NCI-H1694 (cell line): ENCODE measurements around the gene SPTBN4.

Source experiments
- DNase-seq: peaks from one replicate; lab custom pipeline; 2025; lab: John Stamatoyannopoulos, UW

The SPTBN4 gene

DNA sequence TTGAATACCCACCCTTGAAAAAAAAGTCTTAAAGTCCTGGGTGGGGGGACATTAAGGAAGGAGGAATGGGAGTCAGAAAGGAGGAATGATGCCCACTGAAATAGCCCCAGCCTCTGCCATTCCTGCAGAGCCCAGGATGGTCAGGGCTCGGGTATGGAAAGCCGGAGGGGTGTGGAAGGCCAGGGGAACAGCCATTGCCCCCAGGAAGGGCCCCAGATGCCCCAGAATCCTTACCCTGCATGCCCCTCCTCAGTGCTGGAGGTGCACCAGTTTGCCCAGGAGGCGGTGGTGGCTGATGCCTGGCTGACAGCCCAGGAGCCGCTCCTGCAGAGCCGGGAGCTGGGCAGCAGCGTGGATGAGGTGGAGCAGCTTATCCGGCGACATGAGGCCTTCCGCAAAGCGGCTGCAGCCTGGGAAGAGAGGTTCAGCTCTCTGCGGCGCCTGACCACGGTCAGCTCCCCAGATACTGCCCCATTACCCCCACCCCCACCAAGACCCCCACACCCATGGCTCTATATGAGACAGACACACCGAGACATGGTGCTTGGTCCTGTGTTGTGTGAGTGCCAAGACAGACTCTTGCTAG lies 99.2 kb downstream of the SPTBN4 start:
- DNase-seq, result peak; percentile 14

DNA sequence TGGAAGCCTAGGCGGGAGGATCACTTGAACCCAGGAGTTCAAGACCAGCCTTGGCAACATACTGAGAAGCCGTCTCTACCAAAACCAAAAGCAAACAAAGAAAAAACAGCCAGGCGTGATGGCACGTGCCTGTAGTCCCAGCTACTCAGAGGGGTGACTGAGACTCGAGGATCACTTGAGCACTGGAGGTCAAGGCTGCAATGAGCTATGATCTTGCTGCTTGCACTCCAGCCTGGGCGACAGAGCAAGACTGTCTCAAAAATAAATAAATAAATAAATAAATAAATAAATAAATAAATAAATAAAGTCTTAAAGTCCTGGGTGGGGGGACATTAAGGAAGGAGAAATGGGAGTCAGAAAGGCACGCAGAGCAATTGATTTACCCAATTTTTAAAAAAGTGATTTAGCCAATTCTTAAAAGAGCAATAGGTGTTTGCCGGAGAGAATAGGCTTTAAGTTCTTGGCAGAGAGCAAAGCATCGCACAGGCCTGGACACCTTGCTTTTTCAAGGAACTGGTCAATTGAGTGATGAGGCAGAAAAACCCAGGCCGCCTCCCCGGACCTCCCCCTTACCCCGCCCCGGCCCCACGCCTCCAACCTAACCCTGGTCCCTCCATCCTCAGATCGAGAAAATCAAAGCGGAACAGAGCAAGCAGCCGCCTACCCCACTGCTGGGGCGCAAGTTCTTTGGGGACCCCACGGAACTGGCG lies 100.4 kb downstream of the SPTBN4 start:
- DNase-seq, result no peak

DNA sequence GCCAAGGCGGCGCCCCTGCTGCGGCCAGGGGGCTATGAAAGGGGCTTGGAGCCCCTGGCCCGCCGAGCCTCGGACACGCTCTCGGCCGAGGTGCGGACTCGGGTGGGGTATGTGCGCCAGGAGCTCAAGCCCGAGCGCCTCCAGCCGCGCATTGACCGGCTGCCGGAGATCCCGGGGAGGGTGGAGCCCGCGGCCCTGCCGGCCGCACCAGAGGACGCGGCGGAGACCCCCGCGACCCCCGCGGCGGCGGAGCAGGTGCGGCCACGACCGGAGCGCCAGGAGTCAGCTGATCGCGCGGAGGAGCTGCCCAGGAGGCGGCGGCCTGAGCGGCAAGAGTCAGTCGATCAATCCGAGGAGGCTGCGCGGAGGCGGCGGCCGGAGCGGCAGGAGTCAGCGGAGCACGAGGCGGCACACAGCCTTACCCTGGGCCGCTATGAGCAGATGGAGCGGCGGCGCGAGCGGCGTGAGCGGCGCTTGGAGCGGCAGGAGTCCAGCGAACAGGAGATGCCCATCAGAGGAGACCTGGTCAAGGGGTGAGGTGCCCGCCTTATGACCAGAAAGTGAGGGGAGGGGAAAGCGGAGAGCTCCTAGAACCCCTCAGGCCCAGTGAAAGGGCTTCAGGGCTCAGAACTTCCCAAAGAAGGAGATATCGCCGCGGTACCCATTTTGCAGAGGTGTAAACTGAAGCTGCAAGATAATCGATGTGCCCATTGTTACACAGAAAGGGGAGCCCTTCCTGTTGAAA lies 101.1 kb downstream of the SPTBN4 start:
- no peak for DNase-seq

DNA sequence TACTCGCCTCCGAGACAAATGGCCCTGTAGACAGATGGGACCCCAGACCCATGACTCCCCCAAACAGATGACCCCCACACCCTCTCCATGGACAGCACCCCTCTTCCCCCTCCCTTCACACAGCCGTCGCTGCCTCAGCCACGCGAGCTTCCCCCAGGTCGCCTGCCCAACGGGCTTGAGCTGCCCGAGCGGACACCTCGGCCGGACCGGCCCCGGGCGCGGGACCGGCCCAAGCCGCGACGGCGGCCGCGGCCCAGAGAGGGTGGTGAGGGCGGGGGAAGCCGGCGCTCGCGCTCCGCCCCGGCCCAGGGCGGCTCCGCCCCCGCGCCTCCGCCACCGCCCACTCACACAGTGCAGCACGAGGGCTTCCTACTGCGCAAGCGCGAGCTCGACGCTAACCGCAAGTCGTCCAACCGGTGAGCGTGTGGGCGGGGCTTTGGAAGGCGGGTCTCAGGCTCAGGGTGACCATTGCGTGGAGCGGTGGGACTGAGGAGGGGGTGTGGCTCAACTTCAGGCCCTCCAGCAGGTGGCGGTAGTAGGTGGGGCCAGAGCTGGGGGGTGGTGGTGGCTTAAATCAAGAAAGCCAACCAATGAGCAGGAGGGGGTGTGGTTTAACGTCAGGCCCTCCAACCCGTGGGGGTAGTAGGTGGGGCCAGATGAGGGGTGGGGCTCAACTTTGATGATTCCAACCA lies 103.7 kb downstream of the SPTBN4 start:
- peak; percentile 99 for DNase-seq

DNA sequence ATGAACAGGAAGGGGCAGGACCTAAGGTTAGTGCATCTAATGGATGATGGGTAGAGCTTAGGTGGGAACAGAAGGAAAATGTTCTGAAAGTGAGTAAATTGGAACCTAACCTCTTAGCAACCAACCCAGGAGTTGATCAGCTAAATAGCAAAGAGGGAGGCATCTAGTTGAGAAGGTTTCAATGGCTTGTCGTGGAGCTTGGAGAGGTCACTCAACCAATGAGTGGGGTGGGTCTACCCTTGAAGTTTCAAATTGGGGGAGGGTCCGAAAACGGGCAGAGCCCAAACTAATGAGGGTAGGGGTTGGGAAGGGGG lies 104.2 kb downstream of the SPTBN4 start:
- no peak for DNase-seq

DNA sequence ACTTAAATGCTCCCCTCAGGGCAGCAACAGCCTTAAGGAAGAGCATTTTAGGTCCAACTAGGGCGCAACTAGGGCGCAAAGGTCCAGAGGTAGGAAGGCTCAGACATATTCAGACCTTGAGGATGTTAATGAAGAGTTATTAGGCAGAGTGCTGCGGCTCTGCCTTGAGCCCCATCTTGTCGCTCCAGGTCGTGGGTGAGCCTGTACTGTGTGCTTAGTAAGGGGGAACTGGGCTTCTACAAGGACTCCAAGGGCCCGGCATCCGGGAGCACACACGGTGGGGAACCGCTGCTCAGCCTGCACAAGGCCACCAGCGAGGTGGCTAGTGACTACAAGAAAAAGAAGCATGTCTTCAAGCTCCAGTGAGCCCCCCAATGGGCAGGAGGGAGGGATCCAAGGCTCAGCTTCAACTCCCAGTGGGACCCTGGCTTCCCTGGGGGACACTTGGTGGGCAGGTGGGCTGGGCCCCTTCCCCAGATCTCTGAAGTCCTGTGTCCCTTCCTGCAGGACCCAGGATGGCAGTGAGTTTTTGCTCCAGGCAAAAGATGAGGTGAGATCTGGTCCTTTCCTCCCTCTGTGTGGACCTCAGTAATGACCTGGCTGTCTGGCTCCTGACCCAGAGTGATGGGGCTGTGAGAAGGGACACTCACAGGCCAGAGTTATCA lies 105.2 kb downstream of the SPTBN4 start:
- no peak for DNase-seq

DNA sequence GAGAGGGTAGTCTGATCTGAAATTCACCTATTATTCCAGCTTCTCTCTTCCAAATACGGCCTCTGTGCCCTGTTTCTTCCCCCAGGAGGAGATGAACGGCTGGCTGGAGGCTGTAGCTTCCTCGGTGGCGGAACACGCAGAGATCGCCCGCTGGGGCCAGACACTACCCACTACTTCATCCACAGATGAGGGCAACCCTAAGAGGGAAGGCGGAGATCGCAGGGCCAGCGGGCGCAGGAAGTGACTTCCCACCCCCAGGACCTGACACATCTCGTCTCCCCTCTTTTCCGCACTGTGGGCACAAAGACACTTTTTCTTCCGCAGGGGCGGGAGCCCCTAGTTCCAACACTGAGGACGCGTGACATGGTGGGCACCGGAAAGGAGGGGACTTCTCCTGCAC lies 108.5 kb downstream of the SPTBN4 start:
- DNase-seq, result no peak

DNA sequence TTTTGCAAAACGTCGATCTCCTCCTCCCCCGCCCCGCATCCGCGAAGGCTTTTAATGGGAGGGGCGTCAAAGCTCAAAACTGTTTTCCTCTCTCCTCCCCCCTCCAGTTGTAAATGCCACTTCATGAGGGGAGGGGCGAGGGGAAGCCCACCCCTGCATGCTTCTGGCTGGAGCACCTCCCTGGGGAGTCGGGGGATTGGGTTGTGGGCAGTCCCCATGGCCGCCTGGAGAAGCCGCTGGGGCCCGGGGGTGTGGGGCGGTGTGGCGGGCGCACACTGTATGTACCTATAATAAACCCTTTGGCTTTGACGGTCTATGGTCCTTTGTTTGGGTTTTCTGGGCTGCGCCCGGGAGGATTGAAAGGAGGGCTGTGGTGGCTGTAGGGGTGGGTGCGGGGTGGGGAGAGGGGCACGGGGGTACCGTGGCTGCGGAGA lies 109.4 kb downstream of the SPTBN4 start:
- no peak for DNase-seq

DNA sequence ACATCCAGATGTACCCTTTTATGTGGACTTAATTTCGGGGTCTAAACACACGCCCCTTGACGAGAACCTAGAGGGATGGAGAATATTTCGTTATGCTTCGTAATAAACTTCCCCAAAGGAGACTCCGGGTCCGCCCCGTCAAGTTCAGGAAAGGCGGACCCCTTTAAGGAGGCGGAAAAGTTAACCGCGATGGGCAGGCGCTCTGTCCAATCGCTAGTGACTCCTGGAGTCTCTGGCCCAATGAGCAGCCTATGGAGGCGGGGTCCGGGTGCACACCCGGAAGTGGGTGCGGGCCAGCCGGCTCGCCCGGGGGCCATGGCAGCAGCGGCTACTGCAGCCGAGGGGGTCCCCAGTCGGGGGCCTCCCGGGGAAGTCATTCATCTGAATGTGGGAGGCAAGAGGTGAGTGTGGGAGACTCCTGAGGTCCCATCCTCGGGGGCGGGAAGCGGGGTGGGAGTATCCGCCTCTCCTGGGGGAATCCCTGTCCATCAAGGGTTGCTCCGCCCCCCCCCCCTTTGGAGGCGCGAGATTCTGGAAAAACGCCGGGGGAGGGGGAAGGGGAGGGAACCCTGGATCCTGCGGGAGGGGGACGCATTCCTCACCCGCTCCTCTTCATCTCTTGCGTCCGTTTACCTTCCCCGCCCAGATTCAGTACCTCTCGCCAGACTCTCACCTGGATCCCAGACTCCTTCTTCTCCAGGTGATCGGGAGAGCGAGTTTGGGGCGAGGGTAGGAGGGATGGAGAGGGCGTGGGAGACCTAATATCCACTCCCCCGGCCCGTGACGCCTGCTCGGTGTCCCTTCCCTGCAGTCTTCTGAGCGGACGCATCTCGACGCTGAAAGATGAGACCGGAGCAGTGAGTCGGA lies 110.0 kb downstream of the SPTBN4 start, which contains the start of gene SHKBP1:
Gene SHKBP1, plus strand, starts transcription at position 289 of the 867 bp plus-strand sequence. Its CDS starts 27 bp downstream, at position 316.
- DNase-seq, result peak; percentile 96

DNA sequence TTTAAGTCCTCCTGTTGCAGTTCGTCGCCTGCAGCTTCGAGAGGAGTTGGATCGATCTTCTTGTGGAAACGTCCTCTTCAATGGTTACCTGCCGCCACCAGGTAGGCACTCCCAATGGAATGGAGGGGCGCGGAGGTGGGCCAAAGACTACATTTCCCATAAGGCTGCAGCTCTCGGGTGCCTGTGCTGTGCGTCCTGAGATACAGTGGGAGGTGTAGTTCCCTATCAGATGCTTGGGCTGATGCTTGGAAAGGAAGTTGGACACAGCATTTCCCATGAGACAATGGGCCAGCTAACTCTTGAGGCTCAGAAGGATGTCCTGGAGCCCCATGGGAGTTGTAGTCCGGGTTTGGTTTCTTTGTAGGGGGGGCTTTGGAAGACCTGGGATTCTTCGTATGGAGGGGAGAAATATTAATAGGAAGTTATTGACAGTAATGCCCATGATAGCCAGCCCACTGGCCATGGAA lies 111.7 kb downstream of the SPTBN4 start:
- DNase-seq, result no peak

DNA sequence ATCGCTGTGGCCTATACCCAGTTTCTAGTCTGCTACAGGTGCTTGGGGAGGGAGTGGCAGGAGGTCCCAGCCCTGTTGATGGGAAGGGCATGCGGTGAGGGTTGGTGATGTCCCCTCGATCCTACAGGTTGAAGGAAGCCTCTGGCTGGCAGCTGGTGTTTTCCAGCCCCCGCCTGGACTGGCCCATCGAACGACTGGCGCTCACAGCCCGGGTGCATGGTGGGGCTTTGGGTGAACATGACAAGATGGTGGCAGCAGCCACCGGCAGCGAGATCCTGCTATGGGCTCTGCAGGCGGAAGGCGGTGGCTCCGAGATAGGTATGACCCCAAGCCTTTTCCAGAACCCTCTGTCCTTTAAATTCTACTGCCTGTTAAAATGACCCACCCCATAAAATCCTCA lies 113.8 kb downstream of the SPTBN4 start:
- no peak for DNase-seq

DNA sequence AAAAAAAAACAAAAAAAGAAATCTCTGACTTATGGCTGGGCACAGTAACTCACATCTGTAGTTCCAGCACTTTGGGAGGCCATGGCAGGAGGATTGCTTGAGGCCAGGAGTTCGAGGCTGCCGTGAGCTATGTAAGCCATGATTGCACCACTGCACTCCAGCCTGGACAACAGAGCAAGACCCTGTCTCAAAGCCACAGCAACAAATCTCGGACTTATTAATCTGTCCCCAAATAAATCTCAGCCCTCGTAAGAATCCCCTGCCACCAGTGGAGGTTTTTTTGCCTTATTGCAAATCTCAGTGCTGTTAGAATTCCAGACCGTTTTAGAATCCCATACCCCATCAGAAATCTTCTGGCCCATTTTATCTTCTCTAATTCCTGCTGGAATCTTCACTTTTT lies 114.7 kb downstream of the SPTBN4 start:
- DNase-seq, result no peak

DNA sequence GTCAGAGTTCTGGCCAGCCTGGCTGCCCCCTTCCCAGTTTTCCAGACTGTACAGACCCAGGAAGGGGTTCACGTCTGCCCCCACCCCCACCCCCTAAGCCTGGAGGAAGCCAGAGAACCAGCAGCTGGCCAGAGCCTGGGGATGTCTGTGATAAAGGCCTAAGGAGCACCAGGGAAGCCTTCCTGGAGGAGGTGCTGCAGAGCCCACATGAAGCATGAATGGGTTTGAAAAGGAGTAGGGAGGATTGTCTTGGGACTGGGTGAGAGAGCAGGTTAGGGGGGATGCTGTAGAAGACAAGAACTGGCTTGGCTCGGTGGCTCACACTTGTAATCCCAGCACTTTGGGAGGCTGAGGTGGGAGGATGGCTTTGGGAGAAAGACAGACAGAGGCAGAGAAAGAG lies 115.7 kb downstream of the SPTBN4 start:
- no peak for DNase-seq

DNA sequence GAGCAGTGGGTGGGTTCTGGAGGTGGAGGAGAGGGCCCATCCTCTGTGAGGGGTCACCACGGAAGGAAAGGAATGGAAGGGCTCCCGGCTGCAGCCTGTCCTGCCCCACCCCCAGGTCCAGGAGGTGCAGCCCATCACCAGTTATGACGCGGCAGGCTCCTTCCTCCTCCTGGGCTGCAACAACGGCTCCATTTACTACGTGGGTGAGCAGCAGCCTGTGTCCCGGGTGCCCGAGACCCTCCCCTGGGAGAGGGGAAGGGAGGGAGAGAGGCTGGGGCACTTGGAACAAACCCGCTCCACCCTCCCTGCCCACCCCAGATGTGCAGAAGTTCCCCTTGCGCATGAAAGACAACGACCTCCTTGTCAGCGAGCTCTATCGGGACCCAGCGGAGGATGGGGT lies 116.5 kb downstream of the SPTBN4 start:
- DNase-seq, result no peak

DNA sequence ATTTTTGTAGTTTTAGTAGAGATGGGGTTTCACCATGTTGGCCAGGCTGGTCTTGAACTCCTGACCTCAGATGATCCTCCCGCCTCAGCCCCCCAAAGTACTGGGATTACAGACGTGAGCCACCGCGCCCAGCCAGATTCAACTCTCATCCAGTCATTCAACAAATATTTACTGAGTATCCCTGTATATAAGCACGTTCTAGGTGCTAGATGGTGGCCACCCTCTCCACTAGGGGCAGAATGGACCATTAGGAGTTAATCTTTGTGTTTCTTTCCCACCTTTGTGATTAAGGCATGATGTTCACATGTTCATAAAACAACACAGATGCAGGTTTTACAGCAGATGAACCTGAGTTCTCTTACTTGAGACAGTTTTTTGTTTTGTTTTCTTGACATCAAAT lies 117.2 kb downstream of the SPTBN4 start:
- no peak for DNase-seq

DNA sequence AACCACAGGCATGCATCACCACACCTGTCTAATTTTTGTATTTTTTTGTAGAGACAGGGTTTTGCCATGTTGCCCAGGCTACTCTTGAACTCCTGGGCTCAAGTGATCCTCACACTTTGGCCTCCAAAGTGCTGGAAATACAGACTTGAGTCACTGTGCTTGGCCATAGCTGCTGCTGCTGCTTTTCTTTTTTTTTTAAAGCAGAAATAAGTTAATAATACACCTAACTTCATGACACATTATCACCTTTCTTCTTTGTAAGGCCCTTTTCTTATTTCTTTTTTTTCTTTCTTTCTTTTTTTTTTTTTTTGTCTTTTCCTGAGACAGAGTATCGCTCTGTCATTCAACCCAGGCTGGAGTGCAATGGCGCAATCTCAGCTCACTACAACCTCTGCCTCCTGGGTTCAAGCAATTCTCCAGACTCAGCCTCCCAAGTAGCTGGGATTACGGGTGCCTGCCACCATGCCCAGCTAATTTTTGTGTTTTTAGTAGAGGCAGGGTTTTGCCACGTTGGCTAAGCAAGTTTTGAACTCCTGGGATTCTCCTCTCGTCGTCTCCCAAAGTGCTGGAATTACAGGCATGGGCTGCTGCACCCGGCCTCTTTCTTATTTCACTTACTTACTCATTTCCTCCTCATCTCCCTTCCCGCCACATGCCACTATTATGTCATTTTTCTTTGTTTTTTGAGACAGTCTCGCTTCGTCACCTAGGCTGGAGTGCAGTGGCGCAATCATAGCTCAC lies 118.6 kb downstream of the SPTBN4 start:
- no peak for DNase-seq

DNA sequence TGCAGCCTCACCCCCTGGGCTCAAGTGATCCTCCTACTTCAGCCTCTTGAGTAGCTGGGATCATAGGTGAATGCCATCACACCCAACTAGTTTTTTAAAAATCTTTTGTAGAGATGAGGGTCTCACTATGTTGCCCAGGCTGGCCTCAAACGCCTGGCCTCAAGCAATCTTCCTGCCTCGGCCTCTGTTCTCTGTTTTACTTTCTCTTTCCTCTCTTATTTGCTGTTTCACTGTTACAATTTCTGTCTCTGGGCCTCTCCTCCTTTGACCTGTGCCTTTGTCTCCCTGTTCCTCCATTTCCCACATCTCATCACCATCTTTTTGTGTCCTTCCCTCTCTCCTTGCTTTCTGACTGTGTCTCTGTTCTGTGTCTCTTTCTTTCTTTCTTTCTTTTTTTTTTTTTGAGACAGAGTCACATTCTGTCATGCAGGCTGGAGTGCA lies 119.2 kb downstream of the SPTBN4 start:
- DNase-seq, result no peak

DNA sequence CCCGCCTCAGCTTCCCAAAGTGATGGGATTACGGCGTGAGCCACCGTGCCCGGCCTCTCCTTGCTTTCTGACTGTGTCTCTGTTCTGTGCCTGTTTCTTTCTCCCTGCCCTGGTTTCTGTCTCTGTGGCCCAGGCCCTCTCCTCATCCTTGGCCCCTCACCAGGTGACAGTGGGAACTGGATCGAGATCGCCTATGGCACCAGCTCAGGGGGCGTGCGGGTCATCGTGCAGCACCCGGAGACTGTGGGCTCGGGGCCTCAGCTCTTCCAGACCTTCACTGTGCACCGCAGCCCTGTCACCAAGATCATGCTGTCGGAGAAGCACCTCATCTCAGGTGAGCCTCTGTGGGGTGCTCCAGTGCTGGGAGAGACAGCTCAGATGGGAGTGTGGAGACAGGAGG lies 119.8 kb downstream of the SPTBN4 start:
- no peak for DNase-seq

DNA sequence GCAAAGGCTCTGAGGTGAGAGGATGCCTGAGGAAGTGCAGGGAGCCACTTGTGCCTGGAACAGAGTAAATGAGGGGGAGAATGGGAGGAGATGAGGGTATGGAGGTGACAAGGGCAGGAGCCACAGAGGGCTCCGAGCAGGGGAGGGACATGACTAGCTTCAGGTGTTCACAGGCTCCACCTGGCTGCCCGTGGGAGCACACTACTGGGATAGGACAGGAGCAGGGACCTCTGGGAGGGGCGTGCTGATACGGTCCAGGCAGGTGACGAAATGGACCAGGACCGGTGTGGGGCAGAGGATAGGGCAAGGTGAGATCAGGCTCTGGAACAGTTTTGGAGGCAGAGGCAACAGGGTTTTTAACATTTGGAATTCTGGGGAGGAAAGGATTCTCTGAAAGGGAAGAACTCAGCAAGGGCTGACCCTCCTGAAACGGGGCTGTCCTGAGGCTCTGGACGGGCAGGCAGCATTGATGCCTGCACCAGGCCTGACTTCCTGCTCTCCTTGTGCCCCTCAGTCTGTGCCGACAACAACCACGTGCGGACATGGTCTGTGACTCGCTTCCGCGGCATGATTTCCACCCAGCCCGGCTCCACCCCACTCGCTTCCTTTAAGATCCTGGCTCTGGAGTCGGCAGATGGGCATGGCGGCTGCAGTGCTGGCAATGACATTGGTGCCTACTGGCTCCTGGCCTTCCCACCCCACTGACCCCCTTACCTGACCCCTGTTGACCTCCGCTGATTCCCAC lies 121.5 kb downstream of the SPTBN4 start:
- DNase-seq, result no peak
